Stimulated activated CD4-positive, alpha-beta T cell treated with anti-CD3 and anti-CD28 coated beads, Interleukin-15, amount 100 ng/mL, for 1 hour (primary cell): Measurements from ENCODE around the gene RASEF.
"Not testable (repeated sequence)": the region's sequence is repeated elsewhere in the genome, so short reads cannot be mapped to it uniquely, and the experiment has no call there.

ENCODE experiments used
- DNase-seq, 2 donors: peaks; one replicate each; pipeline ENCODE4 v3.0.0-alpha.2; 2020; ENCODE audit warnings: low read depth in 1 of 2, low spot score in 1 of 2

Gene RASEF

GRCh38 chr9:82975176-82975575 lies 87.8 kb downstream of the RASEF start:
- DNase-seq, result no peak

- DNase-seq, result no peak
These were observed 90.5 kb downstream of the RASEF start for GRCh38 chr9:82972446-82972845.

- no peak for DNase-seq
These were observed 92.6 kb downstream of the RASEF start for GRCh38 chr9:82970359-82970758.

GRCh38 chr9:82969291-82969690 lies 93.7 kb downstream of the RASEF start:
- no peak for DNase-seq

GRCh38 chr9:82968816-82969215 lies 94.1 kb downstream of the RASEF start:
- DNase-seq, result no peak

GRCh38 chr9:82968388-82968787 lies 94.6 kb downstream of the RASEF start:
- no peak for DNase-seq

- peak in 1 of 2 donors; percentile 5 for DNase-seq
These were observed 101.3 kb downstream of the RASEF start for GRCh38 chr9:82961504-82962125.

GRCh38 chr9:82957529-82958379 lies 105.2 kb downstream of the RASEF start:
- no peak for DNase-seq

- no peak for DNase-seq
These were observed 113.7 kb downstream of the RASEF start for GRCh38 chr9:82949203-82949602.

- no peak for DNase-seq
These were observed 122.6 kb downstream of the RASEF start for GRCh38 chr9:82940376-82940775.

- DNase-seq, result no peak
These were observed 123.5 kb downstream of the RASEF start for GRCh38 chr9:82939451-82939850.

- no peak for DNase-seq
These were observed 124.3 kb downstream of the RASEF start for GRCh38 chr9:82938426-82939218.

- not testable (repeated sequence) for DNase-seq
These were observed 126.4 kb downstream of the RASEF start for GRCh38 chr9:82936561-82936960.

GRCh38 chr9:82934949-82935348 lies 128.0 kb downstream of the RASEF start:
- no peak for DNase-seq

- DNase-seq, result not testable (repeated sequence)
These were observed 128.9 kb downstream of the RASEF start for GRCh38 chr9:82934025-82934424.

- no peak for DNase-seq
These were observed 132.8 kb downstream of the RASEF start for GRCh38 chr9:82930116-82930515.
